Fibroblast of skin of scalp (primary cell): ENCODE measurements around the gene GYG1.

ENCODE experiments used
- DNase-seq: peaks from one replicate; pipeline ENCODE4 v3.0.0-alpha.2; 2013

Gene GYG1

DNA sequence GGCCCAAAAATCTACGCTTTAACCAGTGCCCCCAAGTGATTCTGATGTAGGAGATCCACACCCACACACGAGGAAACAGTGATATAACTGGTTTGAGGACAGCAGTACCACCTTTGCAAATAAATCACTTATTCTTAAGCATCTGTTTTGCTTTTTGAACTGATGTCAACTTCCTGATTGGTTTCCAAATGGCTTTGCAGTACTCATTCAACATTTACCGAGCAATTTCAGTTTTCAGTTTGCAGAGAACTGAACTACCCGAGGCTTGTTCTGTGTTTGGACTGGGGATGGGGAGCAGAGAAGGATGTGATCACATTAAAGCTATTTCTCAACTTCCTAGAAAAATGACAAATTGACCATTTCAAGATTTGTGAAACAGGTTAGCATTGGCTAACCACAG is 1.1 kb upstream of the GYG1 start:
- no peak for DNase-seq

DNA sequence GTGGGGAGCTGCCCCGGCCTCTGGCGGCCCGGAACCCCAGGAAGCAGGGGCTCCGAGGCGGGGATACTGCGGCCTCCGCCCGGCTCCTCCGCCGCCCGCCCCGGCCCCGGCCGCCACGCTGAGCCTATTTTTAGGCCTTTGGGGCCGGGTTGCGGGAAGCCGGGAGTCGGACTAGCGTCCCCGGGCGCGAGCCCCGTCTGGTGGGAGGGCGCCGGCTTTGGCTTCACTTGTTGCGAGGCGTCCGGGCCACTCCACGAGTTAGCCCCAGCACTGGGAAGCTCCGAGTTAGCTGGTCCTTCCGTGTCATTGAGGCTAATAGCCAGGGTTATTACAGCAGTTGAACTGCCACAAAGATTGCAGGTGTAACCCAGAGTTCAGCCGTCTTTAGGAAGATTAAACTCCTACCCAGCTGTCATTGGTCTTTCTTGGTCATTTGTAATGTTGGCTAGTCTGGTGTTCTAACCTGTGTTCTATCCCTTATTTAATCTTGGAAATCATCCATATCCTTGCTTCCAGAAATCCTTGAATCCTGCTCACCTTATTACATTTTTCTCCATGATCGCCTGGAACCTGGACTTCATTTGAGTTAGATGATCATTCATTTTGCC is 791 bp downstream of the GYG1 start:
- DNase-seq, result peak; percentile 50

DNA sequence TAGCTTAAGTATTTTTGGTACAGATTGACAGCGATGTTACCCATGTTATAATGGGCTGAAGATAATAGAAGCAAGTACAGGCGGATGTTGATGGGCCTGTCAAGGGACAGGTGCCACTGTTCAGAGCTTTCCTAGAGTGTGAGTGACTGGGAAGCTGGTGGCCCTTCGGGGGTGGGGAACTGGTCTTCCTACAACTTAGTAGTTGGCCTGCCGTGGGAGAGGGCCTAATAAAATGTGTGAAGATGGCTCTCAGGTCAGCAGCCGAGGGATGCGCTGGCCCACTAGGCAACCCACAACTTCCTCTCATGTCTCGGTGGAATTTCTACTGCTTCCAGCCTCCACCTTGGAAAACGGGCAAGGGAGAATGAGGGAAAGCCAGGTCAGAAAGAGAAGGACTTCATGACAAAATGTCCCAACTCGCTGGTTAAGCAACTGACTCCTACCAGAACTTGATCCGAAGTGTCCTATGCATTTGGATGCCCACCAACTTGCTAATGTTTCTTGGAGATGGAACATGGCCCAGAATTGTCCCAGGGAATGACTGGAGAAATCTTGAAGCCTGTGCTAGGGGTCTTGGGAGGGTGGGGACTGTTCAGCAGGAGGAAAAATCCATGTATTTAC is 1.4 kb downstream of the GYG1 start:
- DNase-seq, result no peak

DNA sequence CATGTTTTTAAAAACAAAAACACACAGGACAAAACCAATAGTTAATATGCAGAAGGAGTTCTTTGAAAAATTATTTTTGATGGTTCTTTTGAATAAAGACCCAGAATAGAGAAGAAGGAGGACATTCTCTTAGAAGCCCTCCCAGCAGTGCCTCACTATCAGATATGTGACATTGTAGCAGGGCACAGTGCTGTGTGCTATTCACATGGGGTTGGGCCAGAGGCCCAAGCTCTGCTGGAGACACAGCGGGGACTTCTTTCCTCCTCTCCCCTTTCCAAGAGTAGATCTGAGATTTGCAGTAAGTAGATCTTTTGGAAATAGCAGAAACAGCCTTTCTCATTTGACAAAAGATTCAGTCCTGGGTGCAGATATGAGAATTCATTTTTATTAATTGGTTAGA is 6.3 kb downstream of the GYG1 start:
- DNase-seq, result no peak

DNA sequence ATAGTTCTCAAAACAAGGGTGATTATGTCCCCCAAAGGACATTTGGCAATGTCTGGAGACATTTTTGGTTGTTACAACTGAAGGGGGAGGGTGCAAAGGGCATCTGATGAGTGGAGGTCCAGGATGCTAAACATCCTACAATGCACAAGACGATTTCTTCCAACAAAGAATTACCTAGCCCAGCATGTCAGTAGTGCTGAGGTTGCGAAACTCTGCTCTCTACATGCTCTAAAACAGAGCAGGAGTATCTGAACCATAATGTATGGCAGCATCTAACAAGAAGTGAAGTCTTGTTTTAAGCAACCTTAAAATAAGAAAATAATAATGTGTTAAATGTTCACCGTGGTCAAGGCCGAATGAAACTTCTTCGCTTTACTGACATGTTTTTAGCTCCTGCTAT is 7.0 kb downstream of the GYG1 start:
- no peak for DNase-seq

DNA sequence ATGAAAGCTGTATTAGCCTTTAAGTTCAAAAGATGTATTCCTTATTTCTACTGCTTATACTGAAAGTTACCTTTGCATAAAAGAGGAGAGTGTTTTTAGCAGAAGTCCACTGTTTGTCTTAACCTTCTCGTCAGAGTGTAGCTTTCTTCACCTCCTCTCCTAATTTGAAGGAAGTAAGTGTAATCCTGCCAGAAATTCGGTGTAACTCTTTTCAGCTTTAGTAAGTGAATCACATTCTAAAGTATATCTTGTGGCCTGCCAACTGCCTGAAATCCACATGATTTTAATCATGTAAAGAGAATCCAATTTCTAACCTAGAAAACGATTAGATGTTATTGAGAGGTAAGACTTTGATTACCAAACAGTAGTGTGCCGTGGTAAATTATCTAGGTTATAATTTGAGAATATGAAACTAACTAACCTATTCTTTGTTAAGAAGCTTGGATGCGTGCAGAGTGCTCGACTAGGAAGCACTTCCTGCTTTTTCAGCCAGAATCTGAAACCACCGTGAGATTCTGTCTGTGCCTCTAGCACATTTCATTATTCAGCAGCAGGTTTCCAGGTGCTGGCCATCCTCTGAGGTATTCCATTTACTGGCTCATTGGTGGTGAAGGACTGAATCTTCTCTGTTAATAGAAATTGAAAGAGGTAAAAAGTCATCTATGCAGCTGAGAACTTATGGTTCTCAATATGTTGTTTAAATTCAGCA is 7.5 kb downstream of the GYG1 start:
- DNase-seq, result no peak

DNA sequence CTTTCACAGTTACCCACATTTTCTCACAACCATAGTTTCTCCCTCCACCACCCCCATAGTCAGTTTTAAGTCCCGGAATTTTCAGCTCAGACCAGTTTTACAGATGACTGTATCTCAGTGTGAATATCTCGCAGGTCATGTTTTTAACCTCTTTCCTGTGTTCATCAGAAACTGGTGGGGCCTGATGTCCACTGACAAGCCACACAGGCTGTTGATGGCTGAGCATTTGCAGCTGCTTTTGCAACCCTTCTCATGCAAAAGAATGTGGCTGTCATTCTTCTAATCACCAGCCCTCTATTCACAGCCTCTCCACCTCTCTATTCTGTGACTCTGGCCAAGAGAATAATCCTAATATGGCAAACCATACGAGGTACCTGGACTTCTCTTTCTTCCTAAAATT is 8.5 kb downstream of the GYG1 start:
- DNase-seq, result no peak

DNA sequence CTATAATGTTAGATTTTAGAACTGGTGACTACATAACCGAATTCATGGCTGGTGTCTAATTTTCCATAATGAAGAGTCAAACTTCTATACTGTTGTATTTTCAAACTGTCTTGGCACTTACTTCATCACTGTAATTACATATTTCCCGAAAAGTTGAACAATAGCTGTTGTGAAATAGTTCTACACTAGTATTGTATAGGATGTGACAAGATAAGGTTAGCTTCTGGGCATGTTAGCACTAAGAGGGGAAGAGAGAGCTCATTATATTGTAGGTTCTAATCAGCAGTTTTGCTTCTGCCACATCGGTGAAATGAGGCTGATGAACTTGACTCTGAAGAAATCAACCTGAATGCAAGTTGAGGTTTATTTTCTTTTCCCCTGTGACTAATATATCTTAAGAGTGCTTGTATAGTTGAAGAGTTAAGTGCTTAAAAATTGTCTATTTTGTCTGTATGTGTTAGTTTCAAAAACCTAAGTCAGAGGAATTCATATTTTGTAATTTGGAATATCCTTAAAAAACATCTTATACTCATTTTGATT is 8.9 kb downstream of the GYG1 start:
- no peak for DNase-seq

DNA sequence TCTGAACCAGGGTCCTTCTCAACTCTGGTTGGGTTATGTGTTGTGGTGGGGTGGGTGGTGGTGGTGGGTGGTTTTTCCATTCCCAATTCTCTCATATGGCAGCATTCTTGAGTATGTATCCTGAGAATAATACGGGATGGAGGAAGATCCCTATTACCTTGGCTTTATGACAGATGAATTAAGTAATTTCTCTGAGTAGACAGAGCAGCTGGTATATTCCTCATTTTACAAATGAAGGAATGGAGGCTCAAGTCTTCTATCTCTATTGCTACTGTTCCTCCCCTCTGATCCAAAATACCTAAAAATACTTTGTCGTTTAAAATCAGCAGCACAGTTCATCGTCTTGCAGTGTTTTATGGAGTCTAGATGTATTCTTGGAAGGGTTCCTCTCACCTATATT is 10.4 kb downstream of the GYG1 start:
- no peak for DNase-seq

DNA sequence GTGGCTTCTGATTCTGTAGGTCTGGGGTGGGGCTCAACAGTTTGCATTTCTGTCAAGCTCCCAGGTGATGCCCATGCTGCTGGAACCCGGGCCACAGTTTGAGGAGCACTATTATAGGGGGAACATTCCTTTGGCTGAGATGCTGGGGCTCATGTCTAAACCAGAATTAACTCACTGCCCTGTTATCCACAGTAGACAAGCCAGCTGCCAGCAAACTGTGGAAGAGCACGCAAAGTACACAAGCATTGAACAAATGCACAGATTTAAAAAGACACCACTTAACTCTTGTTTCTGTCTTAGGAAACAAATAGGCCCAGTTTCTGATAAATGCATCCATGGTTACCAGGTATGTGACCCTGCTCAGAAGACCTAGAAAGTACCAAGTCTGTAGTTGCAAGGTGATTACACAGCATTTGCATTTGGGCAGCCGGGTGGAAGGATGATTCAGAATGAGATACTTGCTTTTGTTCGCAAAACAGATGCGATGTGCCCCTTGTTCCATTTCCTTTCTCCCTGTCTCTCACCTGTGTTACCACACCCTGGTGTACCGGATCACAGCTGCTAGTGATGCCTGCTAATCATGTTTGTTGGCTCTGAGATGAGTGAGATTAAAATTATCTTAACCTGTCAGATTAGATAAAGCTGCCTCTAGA is 12.4 kb downstream of the GYG1 start:
- no peak for DNase-seq

DNA sequence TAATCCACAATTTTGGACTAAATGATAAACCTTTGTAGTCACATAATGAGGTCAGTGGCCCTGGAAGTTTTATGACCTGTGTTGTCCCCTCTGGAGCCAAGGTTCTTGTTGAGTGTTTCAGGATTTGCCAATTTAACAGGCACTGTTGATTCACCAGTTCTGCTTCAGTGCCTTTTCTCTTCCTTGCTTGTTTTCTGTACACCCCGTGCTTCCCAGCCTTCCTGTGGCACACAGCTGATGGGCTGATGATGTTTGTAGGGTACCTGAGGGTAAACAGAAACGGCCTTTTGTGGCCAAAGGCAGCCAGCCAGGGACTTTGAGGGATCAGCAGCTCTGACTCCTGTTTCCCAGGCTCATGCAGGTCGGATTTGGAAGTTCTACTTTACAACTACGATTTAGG is 13.3 kb downstream of the GYG1 start:
- DNase-seq, result no peak

DNA sequence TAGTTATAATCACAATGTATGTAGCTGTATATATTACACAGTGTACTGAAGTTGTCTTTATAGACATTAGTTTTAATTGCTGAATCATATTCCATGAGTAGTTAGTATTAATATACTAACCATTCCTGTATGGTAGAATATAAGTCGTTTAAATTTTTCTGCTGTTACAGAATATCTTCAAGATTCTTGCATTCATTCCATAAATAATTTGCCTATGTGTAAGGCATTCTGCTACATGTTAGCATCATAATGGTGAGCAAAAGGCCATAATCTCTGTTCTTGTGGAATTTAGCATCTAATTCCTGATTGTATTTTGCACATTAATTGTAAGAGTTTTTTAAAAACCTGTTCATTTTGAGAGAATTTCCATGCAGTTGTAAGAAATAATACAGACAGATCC is 14.1 kb downstream of the GYG1 start:
- peak; percentile 79 for DNase-seq

DNA sequence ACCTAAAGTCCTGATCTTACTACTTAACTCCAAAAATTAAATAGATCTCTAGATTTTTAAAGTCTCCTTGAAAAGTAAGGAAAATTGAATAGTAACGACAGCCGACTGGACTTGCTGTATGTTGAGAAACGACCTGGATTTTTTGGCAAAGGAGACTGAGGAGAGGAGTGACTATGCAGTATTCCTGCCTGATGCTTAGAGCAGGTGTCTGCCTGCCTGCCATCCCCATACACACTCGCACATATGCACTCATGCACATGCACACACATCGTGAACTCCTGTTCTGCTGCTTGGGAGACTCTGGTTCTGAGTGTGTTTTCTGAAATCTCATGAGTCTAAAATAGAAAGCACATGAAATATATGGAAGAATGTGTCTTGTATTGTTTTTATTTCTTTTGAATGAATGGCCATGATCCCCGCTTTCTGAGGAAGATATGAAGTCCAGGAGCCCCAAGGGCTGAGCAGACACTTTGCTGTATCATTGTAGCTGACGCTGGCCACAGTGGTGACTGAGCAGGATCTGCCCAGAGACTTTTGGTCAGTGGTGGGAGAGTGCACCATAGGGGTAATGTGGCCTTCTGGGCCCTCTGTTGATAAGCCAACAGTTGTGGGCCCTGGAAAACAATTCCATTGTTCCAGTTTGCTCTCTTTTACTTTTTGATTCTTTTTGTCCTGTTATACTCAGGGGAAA is 16.4 kb downstream of the GYG1 start:
- no peak for DNase-seq

DNA sequence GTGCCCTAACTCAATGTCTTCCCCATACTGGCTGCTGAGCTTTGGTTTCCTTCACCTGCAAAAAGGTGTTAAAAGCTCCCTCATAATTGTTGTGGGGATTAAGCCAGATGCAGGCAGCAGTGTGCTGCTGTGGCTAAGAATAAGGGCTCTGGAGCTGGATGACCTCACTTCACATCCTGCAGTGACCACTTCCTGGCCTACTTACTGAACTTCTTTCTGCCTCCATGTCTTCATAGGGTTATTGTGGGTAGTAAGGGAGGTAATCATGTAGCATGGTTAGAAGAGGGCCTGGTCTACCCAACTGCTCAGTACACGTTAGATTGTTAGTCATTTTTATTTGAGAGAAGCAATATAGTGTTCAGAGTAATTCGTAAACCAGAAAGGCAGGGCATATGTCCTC is 18.4 kb downstream of the GYG1 start:
- DNase-seq, result no peak

DNA sequence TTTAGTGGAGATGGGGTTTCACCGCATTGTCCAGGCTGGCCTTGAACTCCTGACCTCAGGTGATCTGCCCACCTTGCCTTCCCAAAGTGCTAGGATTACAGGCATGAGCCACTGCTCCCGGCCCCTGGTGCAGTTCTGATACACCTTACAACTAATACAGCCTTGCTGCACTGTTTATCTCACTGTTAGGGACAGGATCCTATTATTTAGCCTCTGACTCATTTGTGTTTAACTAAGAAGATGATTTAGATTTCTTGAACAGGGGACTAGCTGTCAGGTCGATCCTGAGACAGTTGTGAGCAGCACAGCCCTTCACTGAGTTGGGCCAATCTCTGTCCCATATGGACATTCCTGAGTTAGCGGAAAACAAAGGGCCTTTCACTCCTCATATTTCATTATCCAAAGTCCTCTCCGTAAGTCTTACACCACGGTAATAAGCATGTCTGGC is 19.2 kb downstream of the GYG1 start:
- DNase-seq, result no peak

DNA sequence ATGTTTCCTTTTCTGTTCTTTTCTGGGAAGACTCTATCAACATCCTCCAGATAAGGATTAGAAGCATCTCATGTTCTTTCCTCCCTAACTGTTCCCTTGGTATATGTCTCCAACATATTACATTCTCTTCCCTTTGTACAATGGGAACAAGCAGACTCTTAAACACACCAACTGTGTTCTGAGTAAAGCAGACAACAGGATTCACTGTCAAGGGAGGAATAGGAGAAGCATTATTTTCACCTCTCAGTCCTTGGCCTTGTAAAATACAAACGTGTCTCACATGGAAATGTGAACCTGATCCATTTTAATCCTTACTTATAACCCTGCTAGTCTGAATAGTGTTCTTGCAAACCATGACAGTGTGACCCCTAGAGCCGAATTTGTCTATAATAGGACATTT is 19.6 kb downstream of the GYG1 start:
- DNase-seq, result no peak

DNA sequence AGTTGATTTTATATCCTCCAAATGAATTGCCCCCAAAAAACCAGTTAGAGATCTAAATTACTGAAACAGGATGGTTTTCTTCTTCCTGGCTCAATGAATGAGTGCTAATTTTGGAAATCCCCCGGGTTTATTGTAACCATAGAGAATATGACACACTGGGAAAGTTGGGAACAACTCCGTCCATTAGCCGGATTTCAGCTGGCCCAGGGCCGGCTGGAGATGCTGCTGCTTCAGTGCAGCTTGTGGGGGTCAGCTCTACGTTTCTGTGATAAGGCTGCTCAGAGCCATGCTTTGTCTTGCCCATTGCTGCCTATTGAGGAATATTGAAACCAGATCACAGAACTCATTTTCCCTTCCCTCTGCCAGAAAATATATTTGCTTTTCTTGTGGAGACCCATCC is 20.3 kb downstream of the GYG1 start:
- DNase-seq, result no peak

DNA sequence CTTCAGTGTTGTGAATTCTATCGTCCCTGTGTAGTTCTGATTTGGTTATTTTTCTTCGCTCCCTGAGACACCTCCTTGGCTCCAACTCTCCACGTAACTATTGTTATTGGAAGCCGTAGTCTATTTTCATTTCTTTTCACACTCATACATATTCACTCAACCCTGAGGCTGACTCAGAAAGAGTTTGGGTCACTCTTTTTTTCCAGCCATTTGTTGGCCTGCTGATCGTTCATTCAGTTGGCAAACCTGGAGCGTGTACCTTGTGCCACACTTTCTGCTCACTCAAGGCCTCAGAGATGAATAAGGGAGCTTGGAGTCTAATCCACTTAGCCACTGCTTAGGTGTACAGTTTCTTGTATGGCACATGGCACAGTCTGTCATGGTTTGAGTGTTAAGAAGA is 22.4 kb downstream of the GYG1 start:
- DNase-seq, result no peak

DNA sequence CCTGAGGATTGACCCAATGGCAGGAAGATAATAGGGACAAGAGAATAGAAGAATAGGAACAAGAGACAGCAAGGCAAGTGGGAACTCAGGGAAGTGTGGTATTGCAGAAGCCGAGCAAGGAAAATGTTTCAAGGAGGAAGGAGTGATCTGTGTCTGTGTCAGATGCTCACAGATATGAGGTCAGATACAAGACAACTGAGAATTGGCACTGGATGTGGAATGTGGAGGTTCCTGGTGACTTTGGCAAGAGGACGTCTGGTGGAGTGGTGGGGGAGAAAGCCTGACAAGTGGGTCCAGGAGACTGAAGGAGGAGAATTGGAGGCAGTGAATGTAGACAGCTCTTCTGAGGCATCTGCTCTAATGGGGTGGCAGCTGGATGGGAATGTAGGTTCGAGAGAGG is 24.1 kb downstream of the GYG1 start:
- peak; percentile 45 for DNase-seq

DNA sequence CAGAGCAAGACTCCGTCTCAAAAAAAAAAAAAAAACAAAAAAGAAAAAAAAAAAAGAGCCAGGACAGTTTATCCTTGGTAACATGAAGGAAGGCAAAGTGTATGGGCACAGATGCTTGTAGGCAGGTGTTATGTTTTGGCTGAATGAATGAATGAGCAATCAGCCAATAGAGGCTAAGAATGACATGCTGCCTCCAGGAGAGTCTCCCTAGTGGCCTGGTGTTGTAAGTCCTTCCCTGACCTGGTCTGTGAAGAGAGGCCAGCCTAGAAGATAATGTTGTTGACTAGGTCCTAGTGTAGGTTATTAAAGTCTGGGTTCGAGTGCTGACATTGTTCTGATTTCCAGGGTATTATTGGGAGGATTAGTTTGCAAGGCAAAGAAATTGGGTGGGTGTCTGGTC is 24.9 kb downstream of the GYG1 start:
- DNase-seq, result no peak

DNA sequence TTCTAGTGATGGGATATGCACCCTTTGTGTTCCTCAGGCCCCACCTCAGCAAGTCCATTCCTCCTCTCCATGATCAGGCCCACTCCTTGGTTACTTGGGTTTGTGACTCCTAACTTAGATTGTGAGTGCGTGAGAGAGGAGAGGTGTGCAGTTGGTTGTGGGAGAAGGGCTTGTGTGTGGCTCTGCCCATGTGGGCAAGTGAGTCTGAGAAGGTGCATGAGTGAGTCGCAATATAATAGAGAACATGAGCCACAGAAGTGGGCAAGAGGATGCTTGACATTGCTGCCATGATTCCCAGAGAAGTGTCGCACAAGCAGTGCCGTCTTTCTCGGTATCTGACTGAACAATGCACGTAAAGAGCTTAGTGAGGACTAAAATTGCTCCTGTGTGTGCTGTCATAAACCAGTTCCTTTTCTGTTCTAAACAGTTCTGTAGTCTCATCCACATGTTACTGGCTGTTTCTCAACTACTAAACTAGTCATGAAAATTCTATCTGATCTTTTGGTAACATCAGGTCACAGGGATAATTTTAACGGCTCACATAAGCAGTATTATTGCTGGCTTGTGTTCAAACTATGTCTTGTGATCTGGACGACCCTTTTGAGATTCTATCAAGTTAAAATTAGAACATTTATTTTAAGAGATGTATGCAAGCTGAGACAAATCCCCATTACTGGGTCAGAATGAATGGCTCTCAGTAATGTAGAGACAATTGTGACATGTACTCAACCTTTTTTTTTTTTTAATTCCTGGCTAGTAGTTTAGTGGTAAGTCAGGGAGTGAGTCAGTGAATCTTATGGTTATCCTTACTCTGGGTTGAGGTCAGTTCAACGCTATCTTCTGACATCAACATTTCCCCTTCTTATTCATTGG is 25.6 kb downstream of the GYG1 start:
- DNase-seq, result peak; percentile 93

DNA sequence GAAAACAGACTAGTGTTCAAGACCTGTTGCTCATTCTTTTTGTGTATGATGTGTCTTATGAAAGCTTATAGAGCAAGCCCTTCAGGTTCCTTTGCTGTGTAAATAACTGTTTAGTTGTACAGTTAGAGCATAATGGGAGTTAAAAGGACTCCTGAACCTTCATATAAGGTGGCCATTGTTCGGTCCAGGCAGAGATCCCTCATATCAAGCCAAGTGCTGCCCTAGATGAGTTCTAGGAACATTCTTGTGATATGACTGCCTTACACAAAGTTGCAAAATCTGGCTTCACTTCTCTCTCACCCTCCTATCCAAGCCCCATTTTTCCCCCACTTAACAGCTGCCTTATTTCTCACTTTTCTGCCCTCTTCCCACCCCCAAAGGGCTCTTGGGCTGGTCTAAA is 26.9 kb downstream of the GYG1 start:
- DNase-seq, result peak; percentile 29
